H1 (cell line): ENCODE data around the gene CASR. TPM values are rescaled to one million over a fixed set of nuclear protein-coding genes. Genes with fewer than 3 reads are reported as not detected.

ENCODE experiments used
- CTCF ChIA-PET: fragments of 300-600 bp; sonication (Branson Sonifier 250); formaldehyde crosslinking; loops from one replicate; lab custom pipeline; 2021; ENCODE audit not compliant: partially characterized antibody; lab: Charles Lee
- POLR2A ChIA-PET: fragments of 300-600 bp; sonication (Branson Sonifier 250); formaldehyde crosslinking; loops from one replicate; lab custom pipeline; 2021; ENCODE audit warnings: inconsistent platforms; ENCODE audit not compliant: partially characterized antibody; lab: Charles Lee
- DNase-seq, 2 experiments: peaks; one replicate each; pipeline versions ENCODE4 v3.0.0 to v3.0.0-alpha.2; 2010 to 2022; ENCODE audit warnings: low spot score in 2 of 2, low read depth in 1 of 2, mixed read lengths in 1 of 2
- FAIRE-seq: peaks from 2 replicates; lab custom pipeline; 2011; peaks lifted over from hg19 to GRCh38; lab: Jason Lieb, UNC
- H2AFZ ChIP-seq: 2 replicates; pipeline ENCODE4 v1.8.1; 2012; ENCODE audit warnings: low read length, inconsistent platforms
- H2AK5ac ChIP-seq: 2 replicates; pipeline ENCODE4 v1.6.1; 2013; ENCODE audit warnings: low read depth, low read length
- H2BK120ac ChIP-seq: replicated peaks from 2 replicates; pipeline ENCODE3; 2013; ENCODE audit warnings: low read depth, low read length, inconsistent platforms
- H2BK12ac ChIP-seq: 2 replicates; pipeline ENCODE4 v1.6.1; 2013; ENCODE audit warnings: low read depth, low read length
- H2BK15ac ChIP-seq: 2 replicates; pipeline ENCODE4 v1.6.1; 2013; ENCODE audit warnings: low read length
- H2BK20ac ChIP-seq: 2 replicates; pipeline ENCODE4 v1.6.1; 2013; ENCODE audit warnings: low read length
- H2BK5ac ChIP-seq: 2 replicates; pipeline ENCODE4 v1.6.1; 2013; ENCODE audit warnings: low read depth, low read length
- H3K14ac ChIP-seq: 2 replicates; pipeline ENCODE4 v1.6.1; 2013; ENCODE audit warnings: inconsistent platforms; ENCODE audit not compliant: insufficient read length
- H3K18ac ChIP-seq: 2 replicates; pipeline ENCODE4 v1.6.1; 2013; ENCODE audit warnings: low read length; ENCODE audit errors: extremely low read depth
- H3K23ac ChIP-seq: 2 replicates; pipeline ENCODE4 v1.6.1; 2013; ENCODE audit warnings: inconsistent platforms; ENCODE audit not compliant: insufficient read length
- H3K23me2 ChIP-seq: 2 replicates; pipeline ENCODE4 v1.6.1; 2013; ENCODE audit warnings: low read depth, low read length
- H3K27ac ChIP-seq: 2 replicates; pipeline ENCODE4 v1.6.1; 2011; ENCODE audit warnings: low read depth, low read length, inconsistent platforms
- H3K27me3 ChIP-seq, 4 experiments: replicated peaks in 1 of 4; 1 replicate in 1 of 4; 2 replicates in 3 of 4; pipeline versions ENCODE4 v1.6.1 to v1.8.1; 2011 to 2013; ENCODE audit warnings: low read length in 3 of 4, mild to moderate bottlenecking in 3 of 4, inconsistent platforms in 2 of 4, mixed read lengths in 2 of 4, moderate library complexity in 1 of 4; ENCODE audit not compliant: control insufficient read depth in 3 of 4, insufficient read depth in 3 of 4; ENCODE audit errors: extremely low read depth in 1 of 4
- H3K36me3 ChIP-seq, 4 experiments: 2 replicates each; pipeline versions ENCODE4 v1.6.1 to v1.8.1; 2011 to 2013; ENCODE audit warnings: mild to moderate bottlenecking in 4 of 4, low read length in 3 of 4, moderate library complexity in 2 of 4, control low read depth in 1 of 4, inconsistent platforms in 1 of 4; ENCODE audit not compliant: insufficient read depth in 4 of 4, control insufficient read depth in 2 of 4
- H3K4ac ChIP-seq: replicated peaks from 2 replicates; pipeline ENCODE3; 2013; ENCODE audit warnings: low read length, low read depth, mixed read lengths, inconsistent platforms; ENCODE audit not compliant: insufficient read length
- H3K4me1 ChIP-seq, 4 experiments: replicated peaks in 1 of 4; 1 replicate in 1 of 4; 2 replicates in 3 of 4; pipeline versions ENCODE4 v1.6.1 to v1.8.1; 2011 to 2013; ENCODE audit warnings: low read length in 3 of 4, inconsistent platforms in 2 of 4, mixed read lengths in 1 of 4; ENCODE audit not compliant: insufficient read depth in 4 of 4, control insufficient read depth in 3 of 4
- H3K4me2 ChIP-seq, 2 experiments: 2 replicates each; pipeline versions ENCODE4 v1.6.1 to v1.8.1; 2011 to 2013; ENCODE audit warnings: low read depth in 2 of 2, low read length in 2 of 2, control low read depth in 1 of 2, inconsistent platforms in 1 of 2, mild to moderate bottlenecking in 1 of 2; ENCODE audit not compliant: insufficient read depth in 1 of 2
- H3K4me3 ChIP-seq, 4 experiments: fragments of 200-600, 300-600 bp in 1 of 4; sonication (generic), shearing (Covaris generic), sonication (Bioruptor Twin) in 1 of 4; 2 replicates each; pipeline versions ENCODE4 v1.5.1 to v1.8.1; 2011 to 2016; ENCODE audit warnings: low read length in 4 of 4, low read depth in 3 of 4, control low read depth in 2 of 4, inconsistent platforms in 2 of 4, mild to moderate bottlenecking in 2 of 4, mixed read lengths in 1 of 4, moderate library complexity in 1 of 4; ENCODE audit not compliant: insufficient read depth in 2 of 4; ENCODE audit errors: extremely low read depth in 1 of 4
- H3K56ac ChIP-seq: replicated peaks from 2 replicates; pipeline ENCODE3; 2013; ENCODE audit warnings: low read depth, mild to moderate bottlenecking, mixed read lengths, low read length, inconsistent platforms; ENCODE audit not compliant: insufficient read length
- H3K79me1 ChIP-seq: 2 replicates; pipeline ENCODE4 v1.6.1; 2013; ENCODE audit warnings: low read depth, low read length, control low read depth
- H3K79me2 ChIP-seq, 2 experiments: 2 replicates each; pipeline versions ENCODE4 v1.6.1 to v1.8.1; 2012 to 2013; ENCODE audit warnings: low read length in 2 of 2, mild to moderate bottlenecking in 2 of 2, inconsistent platforms in 1 of 2; ENCODE audit not compliant: insufficient read depth in 2 of 2, control insufficient read depth in 1 of 2
- H3K9ac ChIP-seq, 4 experiments: replicated peaks in 1 of 4; 1 replicate in 1 of 4; 2 replicates in 3 of 4; pipeline versions ENCODE4 v1.6.1 to v1.8.1; 2011 to 2013; ENCODE audit warnings: low read depth in 3 of 4, low read length in 3 of 4, control low read depth in 2 of 4, mild to moderate bottlenecking in 2 of 4, moderate library complexity in 2 of 4, inconsistent platforms in 1 of 4; ENCODE audit errors: extremely low read depth in 1 of 4
- H3K9me3 ChIP-seq, 2 experiments: 2 replicates each; pipeline versions ENCODE4 v1.6.1 to v1.8.1; 2012 to 2013; ENCODE audit warnings: mild to moderate bottlenecking in 2 of 2, moderate library complexity in 2 of 2, control low read depth in 1 of 2, inconsistent platforms in 1 of 2, low read depth in 1 of 2, low read length in 1 of 2, mixed read lengths in 1 of 2; ENCODE audit not compliant: insufficient read depth in 2 of 2
- H4K20me1 ChIP-seq, 2 experiments: replicated peaks in 1 of 2; 2 replicates each; pipeline versions ENCODE3 to v1.8.1; 2011 to 2013; ENCODE audit warnings: inconsistent platforms in 2 of 2, low read length in 2 of 2, mild to moderate bottlenecking in 1 of 2; ENCODE audit not compliant: insufficient read depth in 2 of 2, control insufficient read depth in 1 of 2
- H4K5ac ChIP-seq: 2 replicates; pipeline ENCODE4 v1.6.1; 2013; ENCODE audit warnings: low read length, low read depth, mixed read lengths, inconsistent platforms; ENCODE audit not compliant: insufficient read length
- H4K8ac ChIP-seq: 2 replicates; pipeline ENCODE4 v1.8.0; 2013; ENCODE audit warnings: mild to moderate bottlenecking, moderate library complexity, low read length, inconsistent platforms; ENCODE audit not compliant: insufficient read depth; ENCODE audit errors: extremely low read depth
- H4K91ac ChIP-seq: replicated peaks from 2 replicates; pipeline ENCODE3; 2013; ENCODE audit warnings: low read length, mixed read lengths, inconsistent platforms; ENCODE audit not compliant: insufficient read length
- BACH1 ChIP-seq: IDR thresholded peaks from 2 replicates; pipeline ENCODE4 v1.6.1; 2012; ENCODE audit warnings: low read length, improper control_type of control experiment
- CHD1 ChIP-seq: IDR thresholded peaks from 2 replicates; pipeline ENCODE4 v1.6.1; 2012; ENCODE audit warnings: low read depth, low read length, improper control_type of control experiment
- CHD2 ChIP-seq: IDR thresholded peaks from 2 replicates; pipeline ENCODE4 v1.6.1; 2012; ENCODE audit warnings: low read length, improper control_type of control experiment
- CREB1 ChIP-seq: IDR thresholded peaks from 2 replicates; pipeline ENCODE4 v1.6.1; 2012; ENCODE audit warnings: inconsistent platforms
- EGR1 ChIP-seq: IDR thresholded peaks from 2 replicates; pipeline ENCODE4 v1.6.1; 2011; ENCODE audit warnings: low read depth, low read length, borderline replicate concordance
- GTF2F1 ChIP-seq: IDR thresholded peaks from 2 replicates; pipeline ENCODE4 v1.6.1; 2012; ENCODE audit warnings: low read depth, low read length, improper control_type of control experiment, borderline replicate concordance
- JUND ChIP-seq: IDR thresholded peaks from 2 replicates; pipeline ENCODE4 v1.6.1; 2011; ENCODE audit warnings: mild to moderate bottlenecking, improper control_type of control experiment, low read length
- POU5F1 ChIP-seq: IDR thresholded peaks from 2 replicates; pipeline ENCODE4 v1.6.1; 2011; ENCODE audit warnings: low read depth, mild to moderate bottlenecking, low read length, moderate library complexity
- RBBP5 ChIP-seq: IDR thresholded peaks from 2 replicates; pipeline ENCODE4 v1.7.1; 2012; ENCODE audit warnings: low read depth, mild to moderate bottlenecking, inconsistent platforms, low read length, moderate library complexity, borderline replicate concordance
- RXRA ChIP-seq: IDR thresholded peaks from 2 replicates; pipeline ENCODE4 v1.6.1; 2011; ENCODE audit warnings: low read depth, mild to moderate bottlenecking, low read length, moderate library complexity; ENCODE audit not compliant: insufficient read depth
- SIN3A ChIP-seq, 2 experiments: IDR thresholded peaks in 1 of 2; conservative IDR thresholded peaks in 1 of 2; 2 replicates each; pipeline ENCODE4 v1.6.1; 2011 to 2012; ENCODE audit warnings: low read length in 2 of 2, improper control_type of control experiment in 1 of 2, low read depth in 1 of 2, mild to moderate bottlenecking in 1 of 2
- TBP ChIP-seq: IDR thresholded peaks from 2 replicates; pipeline ENCODE4 v1.6.1; 2011; ENCODE audit warnings: low read depth, low read length, improper control_type of control experiment
- WGBS, 2 experiments: shearing (Covaris generic) in 1 of 2; methylation state at CpG; one replicate each; pipeline versions ENCODE4 v1.1.6 to v1.1.7; 2013 to 2015; ENCODE audit warnings: low lambda C conversion rate in 2 of 2, mixed read lengths in 2 of 2, inconsistent platforms in 1 of 2, low coverage in 1 of 2, missing lambda C conversion rate in 1 of 2; ENCODE audit not compliant: insufficient replicate concordance in 2 of 2, insufficient coverage in 1 of 2, insufficient read length in 1 of 2; ENCODE audit errors: extremely low coverage in 1 of 2, missing lambda C conversion rate in 1 of 2; 5-methylcytosine and 5-hydroxymethylcytosine counted together
- polyA plus RNA-seq, 7 experiments: library from polyadenylated mRNA; depleted of rRNA in 3 of 7; stranded (reverse) in 5 of 7; unstranded in 2 of 7; fragments of >200 nt in 5 of 7; fragments of 200-250 nt in 2 of 7; gene quantifications; 1 replicate in 5 of 7; 2 replicates in 1 of 7; 4 replicates in 1 of 7; pipeline versions ENCODE4 v1.2.1 to v1.2.3, GENCODE V29; 2011 to 2013; ENCODE audit warnings: missing spikeins in 2 of 7, mixed read lengths in 2 of 7
- total RNA-seq: library from RNA; stranded (reverse); fragmentation: NEBNext Ultra II Directional; extraction: Animal tissue kit (Norgen Biotek cat#: 25700); gene quantifications from 2 replicates; pipeline ENCODE4 v1.2.1, GENCODE V29; 2021
- TF ChIP-seq, protein P1 (sequence below): IDR thresholded peaks from 2 replicates; pipeline ENCODE4 v1.6.1; 2012; ENCODE audit warnings: low read length, inconsistent platforms

The CASR gene
- total and polyA plus RNA-seq, 2 of the 8 experiments (the other 6 are each of a cell fraction or from before 2014, with no cell fraction given): 0.36 to 0.58 TPM

- H2BK5ac ChIP-seq: no peak overlapping the region
- no peaks in the 10 kb centered on the region for H3K27me3 ChIP-seq
- ChIA-PET CTCF (interaction anchor here (1.3 to 3.4 kb wide), 3 partner anchors 9 to 54 kb away, joined by 4 to 13 read pairs (median 4); no protein-coding TSS in a partner anchor), POLR2A (no interaction called here)
- WGBS, 2 experiments: 62% methylated on average over 4 of the region's 4 CpGs; no CpG with 5 or more reads in 1 of the 2 experiments
- H4K5ac ChIP-seq: no peak overlapping the region
- no peak overlapping the region for H2AFZ ChIP-seq
- no peak overlapping the region for H4K91ac ChIP-seq
- H2BK120ac ChIP-seq: no peak overlapping the region
- no peaks in the 10 kb centered on the region for H3K23me2 ChIP-seq
- no peaks in the 10 kb centered on the region for H3K79me2 ChIP-seq
- no peaks in the 10 kb centered on the region for H3K4me1 ChIP-seq
- no peak overlapping the region for H3K56ac ChIP-seq
- no peak overlapping the region for H3K4me3 ChIP-seq
- H3K9ac ChIP-seq: no peak overlapping the region
- no peaks in the 10 kb centered on the region for H3K79me1 ChIP-seq
- no peak overlapping the region for H2BK15ac ChIP-seq
- no peak overlapping the region for H4K8ac ChIP-seq
- DNase-seq (no peak), FAIRE-seq (no peak)
- H3K4me2 ChIP-seq: no peak overlapping the region
- H3K36me3 ChIP-seq: no peaks in the 10 kb centered on the region
- H3K23ac ChIP-seq: no peak overlapping the region
- no peak overlapping the region for H3K4ac ChIP-seq
- no peak overlapping the region for H3K27ac ChIP-seq
- no peaks in the 10 kb centered on the region for H4K20me1 ChIP-seq
- no peak overlapping the region for H3K18ac ChIP-seq
- no peak overlapping the region for H2BK12ac ChIP-seq
- H2AK5ac ChIP-seq: no peak overlapping the region
- H2BK20ac ChIP-seq: no peak overlapping the region
- no peaks in the 10 kb centered on the region for H3K9me3 ChIP-seq
- H3K14ac ChIP-seq: no peak overlapping the region
- TF ChIP-seq TBP (no peak), CHD1 (no peak), SIN3A (conservative IDR thresholded peaks at IDR 0.05 in 1 of 2, IDR thresholded peaks at IDR 0.05 in 1 of 2; ENCODE audit: low read depth in 1 of 2, low read length in 2 of 2) (no peak), CHD2 (no peak), CREB1 (no peak), BACH1 (no peak), EGR1 (no peak), JUND (no peak), RBBP5 (no peak), RXRA (no peak), POU5F1 (no peak), GTF2F1 (no peak)
- TF ChIP-seq, protein P1, sequence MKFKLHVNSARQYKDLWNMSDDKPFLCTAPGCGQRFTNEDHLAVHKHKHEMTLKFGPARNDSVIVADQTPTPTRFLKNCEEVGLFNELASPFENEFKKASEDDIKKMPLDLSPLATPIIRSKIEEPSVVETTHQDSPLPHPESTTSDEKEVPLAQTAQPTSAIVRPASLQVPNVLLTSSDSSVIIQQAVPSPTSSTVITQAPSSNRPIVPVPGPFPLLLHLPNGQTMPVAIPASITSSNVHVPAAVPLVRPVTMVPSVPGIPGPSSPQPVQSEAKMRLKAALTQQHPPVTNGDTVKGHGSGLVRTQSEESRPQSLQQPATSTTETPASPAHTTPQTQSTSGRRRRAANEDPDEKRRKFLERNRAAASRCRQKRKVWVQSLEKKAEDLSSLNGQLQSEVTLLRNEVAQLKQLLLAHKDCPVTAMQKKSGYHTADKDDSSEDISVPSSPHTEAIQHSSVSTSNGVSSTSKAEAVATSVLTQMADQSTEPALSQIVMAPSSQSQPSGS: no peak
Observed at GRCh38 chr3:122246199-122246598, 62.7 kb downstream of the CASR start.
